T-helper 9 cell (primary cell): ENCODE results near the gene SDHAF2.
"Not testable (repeated sequence)": the region's sequence is repeated elsewhere in the genome, so short reads cannot be mapped to it uniquely, and the experiment has no call there.

ENCODE experiments used
- DNase-seq: peaks from one replicate; pipeline ENCODE4 v3.0.0-alpha.2; 2020

SDHAF2 gene

DNA sequence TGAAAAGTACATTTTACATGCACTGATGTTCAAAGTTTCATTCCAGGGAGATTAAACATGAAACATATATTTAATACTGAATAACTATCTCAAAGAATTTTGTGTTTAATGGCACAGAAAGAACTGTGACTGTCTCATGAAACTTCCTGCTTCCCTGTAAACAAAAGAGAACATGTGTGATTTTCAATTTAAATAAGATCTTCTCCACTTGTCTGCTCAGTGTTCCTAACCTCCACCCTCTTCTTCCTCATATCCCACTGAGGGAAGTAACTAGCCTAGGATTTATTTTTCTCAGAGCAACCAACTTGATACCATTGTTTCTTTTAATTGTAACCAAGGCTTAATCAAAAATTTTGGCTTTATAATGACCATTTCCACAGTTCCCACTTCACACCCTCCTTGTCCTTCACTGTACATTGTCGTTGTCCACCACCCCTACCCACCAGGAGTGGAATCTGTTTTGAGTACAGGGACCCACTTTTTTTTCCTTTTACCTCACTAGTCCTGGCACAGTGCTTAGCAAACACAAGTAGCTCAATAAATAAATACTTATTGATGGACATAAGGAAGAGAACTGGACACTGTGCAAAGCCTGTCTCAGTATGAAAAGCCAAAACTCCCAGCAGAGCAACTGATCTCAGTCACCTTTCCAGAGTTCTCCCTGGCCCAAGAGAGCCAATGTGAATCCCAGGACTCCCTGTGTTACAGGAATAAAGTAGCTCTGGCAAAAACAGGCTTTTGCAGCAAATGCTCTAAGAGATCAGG, 4.4 kb upstream of the SDHAF2 start:
- DNase-seq: no peak

DNA sequence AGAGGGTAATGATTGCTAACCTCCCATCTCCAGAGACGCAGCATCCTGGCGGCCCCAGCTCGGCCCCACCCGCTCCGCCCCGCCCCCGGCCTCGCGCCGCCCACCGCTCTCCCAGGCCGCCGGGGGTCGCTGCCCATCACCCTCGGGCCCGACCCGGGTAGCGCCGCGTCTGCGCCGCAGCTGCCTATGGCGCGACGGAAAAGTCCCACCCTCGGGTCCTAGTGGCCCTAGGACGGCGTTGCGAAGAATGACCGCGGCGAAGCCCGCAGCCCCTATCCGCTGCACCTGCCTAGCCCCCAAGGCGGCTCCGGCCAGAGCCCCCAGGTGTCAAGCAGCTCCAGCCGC, 606 bp upstream of the SDHAF2 start:
- peak; percentile 69 for DNase-seq

DNA sequence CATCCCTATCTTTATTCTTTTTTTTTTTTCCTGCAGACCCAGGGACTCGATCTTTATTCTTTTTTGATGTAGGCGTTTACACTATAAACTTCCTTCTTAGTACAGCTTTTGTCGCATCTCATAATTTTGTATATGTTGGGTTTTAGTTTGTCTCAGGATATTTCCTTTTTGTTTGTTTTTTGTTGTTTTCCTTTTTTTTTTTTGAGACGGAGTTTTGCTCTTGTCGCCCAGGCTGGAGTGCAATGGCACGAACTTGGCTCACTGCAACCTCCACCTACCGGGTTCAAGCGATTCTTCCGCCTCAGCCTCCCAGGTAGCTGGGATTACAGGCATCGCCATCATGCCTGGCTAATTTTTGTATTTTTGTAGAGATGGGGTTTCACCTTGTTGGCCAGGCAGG, 915 bp downstream of the SDHAF2 start:
- not testable (repeated sequence) for DNase-seq

DNA sequence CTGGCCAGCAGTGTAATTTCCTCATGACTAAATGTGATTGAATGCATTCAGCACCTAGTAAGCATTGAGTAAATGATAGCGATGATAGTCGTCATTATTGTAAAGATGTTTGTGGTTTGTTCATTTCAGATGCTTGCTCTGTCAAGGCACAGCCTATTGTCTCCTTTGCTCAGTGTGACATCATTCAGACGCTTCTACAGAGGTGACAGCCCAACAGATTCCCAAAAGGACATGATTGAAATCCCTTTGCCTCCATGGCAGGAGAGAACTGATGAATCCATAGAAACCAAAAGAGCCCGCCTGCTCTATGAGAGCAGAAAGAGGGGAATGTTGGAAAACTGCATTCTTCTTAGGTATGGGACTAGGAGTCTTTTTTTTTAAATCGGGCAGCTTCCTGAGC, 7.6 kb downstream of the SDHAF2 start:
- DNase-seq: no peak

DNA sequence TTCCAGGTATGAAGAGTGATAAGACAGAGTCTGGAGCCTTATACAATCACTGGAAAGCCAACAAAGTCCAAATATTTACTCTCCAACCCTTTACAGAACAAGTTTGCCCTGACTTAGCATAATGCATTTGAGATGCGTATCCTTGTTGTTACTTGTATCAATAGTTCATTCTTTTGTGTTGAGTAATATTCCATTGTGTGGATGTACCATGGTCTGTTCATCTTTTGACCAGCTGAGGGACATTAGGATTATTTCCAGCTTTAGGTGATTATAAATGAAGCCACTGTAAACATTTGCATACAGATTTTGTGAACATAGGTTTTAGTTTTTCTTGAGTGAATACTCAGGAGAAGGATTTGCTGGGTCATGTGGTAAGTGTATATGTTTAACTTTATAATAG, 9.7 kb downstream of the SDHAF2 start:
- DNase-seq: no peak

DNA sequence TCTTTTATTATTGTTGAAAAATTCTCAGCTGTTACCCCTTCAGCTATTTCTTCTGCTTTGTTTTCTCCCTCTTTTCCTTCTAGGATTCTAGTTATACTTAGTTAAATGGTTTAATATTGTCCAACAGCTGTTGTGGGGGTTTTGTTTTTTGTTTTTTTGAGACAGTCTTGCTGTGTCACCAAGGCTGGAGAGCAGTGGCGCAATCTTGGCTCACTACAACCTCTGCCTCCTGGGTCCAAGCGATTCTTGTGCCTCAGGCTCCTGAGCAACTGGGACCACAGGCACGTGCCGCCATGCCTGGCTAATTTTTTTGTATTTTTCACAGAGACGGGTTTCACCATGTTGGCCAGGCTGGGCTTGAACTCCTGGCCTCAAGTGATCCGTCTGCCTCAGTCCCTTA, 12.7 kb downstream of the SDHAF2 start:
- DNase-seq: no peak

DNA sequence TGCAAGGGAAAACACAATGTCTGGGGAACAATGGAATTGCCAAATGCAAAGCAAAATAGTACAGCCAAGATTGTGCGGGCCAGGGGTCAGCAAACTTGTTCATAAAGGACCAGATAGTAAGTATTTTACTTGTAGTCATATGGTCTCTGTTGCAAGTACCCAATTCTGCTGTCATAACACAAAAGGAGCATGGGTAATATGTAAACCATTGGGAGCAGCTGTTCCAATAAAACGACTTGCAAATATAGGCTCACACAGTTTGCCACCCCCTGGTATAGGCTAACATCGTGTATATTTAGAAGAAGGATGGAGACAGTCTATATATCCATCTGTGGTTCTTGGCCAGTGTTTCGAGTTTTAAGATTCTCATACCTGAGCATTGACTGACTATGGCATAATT, 15.6 kb downstream of the SDHAF2 start:
- no peak for DNase-seq

DNA sequence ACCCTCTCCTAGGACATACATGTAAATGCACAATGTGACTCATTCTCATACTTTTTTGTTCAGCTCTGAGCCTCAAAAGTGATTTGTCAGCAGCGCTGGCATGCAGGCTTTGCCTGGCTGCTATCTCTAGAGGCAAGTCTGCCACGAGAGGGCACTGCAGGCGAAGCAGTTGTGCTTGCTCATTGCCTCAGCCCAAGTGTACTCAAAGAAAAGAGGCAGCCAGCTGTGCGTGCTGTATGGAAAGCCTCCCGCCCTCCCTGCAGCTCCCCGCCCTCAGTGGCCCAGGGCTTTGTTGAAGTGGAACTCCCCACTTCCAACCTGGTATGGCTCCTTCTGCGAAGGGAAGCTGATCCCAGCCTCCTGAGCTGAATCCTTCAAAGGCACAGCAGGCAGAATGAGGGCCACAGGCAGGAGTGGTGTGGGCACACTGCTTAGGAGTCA, 16.3 kb downstream of the SDHAF2 start:
- peak; percentile 38 for DNase-seq

DNA sequence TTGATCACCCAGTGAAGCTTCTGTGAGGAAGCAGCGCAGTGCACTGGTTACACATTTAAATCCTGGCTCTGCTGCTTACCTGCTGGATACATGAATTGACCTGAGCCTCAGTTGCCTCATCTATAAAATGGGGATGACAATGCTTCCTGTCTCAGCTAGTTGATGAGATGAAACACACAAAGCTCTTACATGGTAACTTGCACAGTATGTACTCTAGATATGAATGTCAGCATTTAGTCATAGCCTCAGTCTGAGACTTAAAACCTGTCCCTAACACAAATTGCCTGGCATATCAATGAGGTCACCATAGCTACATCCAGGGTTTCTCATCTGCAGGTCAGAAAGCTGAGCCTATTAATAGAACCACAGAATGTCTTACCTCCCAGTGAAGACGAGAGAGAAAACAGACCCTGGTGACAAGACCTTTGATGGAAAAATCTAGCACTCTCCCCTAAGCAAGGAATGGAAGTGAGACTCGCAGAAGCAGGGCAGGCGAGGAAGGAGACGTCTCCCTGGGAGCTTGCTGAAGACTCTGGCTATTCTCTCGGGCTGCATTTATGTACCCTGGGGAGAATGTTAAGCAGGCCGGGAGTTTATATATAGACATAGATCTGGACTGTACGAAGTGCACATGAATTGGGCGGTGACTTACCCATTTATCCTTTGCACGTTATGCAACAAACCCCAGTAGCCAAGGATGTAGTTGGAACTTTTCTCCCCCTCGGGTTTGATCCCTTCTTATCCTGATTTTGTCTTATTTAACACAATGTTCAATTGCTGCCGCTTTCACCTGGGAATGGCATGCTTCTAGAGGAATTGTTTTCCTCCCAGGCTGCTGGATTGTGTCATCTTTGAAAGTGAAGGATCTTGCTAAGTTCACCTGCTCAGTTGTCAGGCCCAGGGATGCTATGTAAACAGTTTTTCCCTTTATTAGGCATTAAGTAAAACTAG, 18.0 kb downstream of the SDHAF2 start:
- no peak for DNase-seq

DNA sequence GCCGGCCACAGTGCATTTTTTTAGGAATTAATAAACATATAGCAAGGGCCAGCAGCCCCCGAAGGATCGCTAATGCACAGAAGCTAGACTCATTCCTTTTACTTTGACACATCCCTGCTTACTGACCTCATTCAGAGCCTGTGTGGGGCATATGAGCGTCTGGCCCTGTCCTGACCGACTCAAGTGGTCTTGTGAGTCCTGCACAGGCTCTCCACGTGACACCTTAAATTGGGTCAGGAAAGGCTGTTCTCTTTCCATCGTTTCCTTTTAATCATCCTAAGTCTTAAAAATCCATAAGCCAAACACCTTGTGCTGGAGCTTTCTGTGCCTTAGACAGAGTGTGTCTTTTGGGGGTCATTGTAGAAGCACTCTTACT, 18.6 kb downstream of the SDHAF2 start:
- DNase-seq: no peak

DNA sequence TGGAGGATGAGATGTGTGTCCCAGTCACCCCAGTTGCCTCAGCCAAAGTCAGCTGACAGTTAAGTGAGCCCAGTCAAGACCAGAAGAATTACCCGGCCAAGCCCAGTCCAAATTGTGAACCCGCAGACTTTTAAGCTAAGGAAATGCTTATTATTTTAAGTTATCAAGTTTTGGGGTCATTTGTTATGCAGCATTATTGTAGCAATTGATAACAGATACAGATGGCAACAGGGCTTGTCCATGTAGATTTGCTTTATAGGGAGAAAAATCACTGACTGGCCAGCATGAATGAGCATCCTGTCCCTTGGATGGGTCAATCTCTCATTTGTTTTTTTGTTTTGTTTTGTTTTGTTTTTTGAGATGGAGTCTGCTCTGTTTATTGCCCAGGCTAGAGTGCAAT, 22.9 kb downstream of the SDHAF2 start:
- no peak for DNase-seq

DNA sequence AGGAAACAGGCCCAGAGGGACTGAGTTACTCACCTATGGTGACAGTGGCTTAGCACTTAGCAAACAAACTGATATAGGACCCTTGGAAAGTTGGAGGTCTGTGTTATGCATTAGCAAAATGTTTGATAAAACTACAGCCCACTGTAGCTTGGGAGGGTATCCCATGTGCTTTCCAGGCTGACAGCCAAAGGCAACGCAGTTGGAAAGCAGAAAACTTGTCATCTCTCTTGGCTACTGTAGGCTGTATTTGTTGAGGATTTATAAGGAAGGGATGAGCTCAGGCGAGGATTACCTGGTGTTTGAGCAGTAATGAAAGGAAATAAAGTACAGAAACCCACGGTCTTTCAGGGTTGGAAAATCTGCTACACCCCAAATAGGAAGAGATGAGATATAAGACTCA, 23.8 kb downstream of the SDHAF2 start:
- DNase-seq: no peak

DNA sequence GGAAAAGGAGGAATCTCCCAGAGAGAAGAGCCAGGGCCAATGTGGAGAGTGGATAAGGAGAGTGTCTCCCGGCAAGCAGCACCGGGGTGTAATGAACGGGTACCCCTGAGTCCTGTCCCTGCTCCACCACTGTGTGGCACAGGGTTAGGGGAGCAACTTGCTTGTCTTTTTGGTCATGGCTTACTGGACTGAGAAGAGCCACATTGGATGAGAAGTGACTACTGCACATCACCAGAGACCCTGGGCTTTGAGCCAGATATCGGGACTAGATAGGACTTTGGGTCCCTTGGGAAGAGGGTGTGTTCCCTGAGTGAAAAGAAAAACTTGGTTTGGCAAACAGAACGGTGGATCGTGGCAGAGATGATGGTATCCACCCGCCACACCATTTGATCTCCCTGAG, 24.6 kb downstream of the SDHAF2 start:
- DNase-seq: no peak

DNA sequence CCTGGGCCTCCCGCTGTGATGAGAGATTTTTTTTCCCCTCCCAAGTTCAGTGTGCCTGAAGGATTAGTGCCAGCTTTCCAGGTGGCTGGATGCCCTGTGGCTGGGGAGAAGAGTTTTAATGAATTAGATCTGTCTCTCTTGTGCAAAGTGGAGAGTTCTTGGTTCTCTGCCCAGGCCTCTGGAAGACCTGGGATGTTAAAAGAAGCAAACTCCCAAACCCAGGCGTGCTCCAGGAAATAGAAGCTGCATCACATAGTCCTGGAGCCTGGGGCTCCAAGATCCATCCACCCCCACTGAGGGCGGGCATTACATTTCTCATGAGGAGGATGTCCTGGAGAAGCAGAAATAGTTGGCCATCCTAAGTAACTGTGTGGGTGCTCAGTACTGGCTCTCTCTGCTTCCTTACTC, 30.6 kb downstream of the SDHAF2 start:
- no peak for DNase-seq

DNA sequence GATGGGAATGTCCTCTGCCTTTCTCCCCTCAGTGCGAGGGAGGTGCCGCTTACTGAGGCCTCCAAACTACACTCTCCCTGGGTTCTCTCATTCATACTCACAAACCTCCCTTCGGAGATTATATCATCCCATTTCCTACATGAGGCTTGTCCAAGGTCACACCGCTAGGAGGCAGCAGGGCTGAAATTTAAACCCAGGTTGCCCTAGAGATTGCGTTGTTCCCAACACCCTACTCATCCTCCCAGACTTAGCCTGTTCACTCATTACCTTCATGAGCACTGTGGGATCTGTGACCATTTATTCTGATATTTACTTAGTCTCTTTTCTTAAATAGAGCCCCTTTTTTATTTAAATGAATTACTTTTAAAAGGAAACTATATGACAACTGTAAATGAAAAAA, 31.1 kb downstream of the SDHAF2 start:
- no peak for DNase-seq

DNA sequence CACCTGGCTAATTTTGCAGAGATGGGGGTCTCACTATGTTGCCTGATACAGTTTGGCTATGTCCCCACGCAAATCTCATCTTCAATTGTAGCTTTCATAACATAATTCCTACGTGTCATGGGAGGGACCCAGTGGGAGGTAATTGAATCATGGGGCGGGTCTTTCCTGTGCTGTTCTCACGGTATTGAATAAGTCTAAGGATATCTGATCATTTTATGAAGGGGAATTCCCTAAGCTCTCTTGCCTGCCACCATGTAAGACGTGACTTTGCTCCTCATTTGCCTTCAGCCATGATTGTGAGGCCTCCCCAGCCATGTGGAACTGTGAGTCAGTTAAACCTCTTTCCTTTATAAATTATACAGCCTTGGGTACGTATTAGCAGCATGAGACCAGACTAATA, 37.7 kb downstream of the SDHAF2 start:
- DNase-seq: not testable (repeated sequence)

DNA sequence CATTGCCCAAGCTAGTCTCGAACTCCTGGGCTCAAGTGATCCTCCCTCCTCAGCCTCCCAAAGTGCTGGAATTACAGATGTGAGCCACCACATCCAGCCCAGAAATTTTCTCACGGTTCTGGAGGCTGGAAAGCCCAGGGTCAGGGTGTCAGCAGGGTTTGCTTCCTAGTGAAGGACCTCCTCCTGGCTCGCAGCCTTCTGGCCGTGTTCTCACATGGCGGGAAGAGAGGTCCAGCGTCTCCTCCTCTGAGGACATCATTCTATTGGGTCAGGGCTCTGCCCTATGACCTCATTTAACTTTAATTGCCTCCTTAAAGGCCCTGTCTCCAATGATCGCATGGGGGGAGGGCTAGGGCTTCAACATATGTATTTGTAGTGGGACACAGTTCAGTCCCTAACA, 38.1 kb downstream of the SDHAF2 start:
- no peak for DNase-seq

DNA sequence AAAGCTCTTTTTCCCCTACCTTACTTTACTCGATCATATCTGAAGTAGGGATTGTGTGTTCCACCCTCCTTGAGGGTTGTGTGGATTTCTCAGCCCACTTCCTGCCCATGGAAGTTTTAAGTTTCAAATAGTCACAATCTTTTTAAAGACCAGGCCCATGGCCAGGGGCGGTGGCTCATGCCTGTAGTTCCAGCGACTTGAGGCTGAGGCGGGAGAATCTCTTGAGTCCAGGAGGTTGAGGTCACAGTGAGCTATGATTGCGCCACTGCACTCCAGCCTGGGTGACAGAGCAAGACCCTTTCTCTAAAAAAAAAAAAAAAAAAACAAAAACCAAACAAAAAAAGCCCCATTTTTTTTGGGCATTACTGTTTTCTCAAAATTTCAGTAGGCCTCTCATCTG, 42.4 kb downstream of the SDHAF2 start:
- DNase-seq: no peak

DNA sequence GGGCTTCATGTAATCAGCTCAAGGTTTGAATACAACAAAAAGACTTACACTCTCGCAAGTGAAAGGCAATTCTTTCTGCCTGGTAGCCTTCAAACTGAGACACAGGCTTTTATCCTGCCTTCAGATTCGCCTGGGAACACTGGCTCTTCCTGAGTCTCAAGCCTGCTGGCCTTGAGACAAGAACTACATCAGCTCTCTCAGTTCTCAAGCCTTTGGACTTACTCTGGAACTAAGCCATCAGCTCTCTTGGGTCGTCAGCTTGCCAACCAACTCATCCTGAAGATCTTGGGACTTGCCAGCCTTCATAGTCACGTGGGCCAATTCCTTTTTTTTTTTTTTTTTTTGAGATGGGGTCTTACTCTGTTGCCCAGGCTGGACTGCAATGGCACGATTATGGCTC, 42.9 kb downstream of the SDHAF2 start:
- no peak for DNase-seq

DNA sequence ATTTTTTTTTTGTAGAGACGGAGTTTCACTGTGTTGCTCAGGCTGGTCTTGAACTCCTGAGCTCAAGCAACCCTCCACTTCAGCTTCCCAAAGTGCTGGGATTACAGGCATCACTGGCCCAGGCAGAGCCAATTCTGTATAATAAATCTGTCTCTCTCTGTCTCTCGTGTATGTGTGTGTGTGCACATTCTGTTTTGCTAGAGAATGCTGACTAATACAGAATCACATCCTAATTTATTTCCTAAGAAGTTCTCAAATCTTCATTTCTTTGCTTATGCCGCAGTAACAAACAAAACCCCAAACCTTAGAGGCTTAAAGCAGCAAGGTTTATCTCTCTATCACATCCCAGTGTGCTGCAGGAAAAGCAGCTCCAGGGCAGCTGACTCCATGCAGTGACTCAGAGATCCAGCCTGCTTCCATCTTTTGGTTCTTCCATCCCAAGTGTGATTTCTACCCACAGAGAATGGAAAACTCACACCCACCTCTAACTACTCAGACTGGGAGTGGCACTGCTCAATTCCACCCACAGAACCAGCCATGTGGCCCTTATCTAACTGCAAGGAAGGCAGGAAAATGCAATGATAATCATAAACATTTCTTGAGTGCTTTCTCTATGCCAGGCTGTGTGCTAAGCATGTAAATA, 43.6 kb downstream of the SDHAF2 start:
- no peak for DNase-seq

DNA sequence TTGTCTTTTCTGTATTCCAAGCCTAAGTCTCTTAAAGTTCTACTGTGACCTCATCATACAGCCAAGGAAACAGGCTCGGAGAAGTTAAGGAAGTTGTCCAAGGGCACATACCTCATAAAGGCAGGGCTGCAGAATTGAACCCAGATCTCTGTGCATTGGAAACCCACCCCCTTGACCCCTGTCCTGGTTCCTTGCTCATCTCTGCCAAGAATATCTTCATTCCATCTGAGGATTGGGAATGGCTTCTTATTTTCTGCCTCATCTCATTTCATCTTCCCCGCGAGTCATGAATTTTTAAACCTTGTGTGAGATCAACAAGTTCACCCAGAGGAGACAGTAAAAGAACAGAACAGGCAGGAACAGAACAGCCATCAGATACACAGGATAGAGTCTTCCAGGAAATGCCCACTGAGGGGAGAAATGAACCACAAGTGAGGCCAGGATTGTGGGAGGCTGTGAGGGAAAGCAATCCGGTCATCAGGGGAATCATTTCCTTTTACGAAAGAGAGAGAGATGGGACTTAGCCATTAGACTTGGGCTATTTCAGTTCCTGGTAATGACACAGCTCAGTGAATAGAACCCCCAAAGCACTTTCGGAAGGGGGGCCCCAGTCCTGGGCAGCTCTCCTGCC, 44.2 kb downstream of the SDHAF2 start:
- no peak for DNase-seq

DNA sequence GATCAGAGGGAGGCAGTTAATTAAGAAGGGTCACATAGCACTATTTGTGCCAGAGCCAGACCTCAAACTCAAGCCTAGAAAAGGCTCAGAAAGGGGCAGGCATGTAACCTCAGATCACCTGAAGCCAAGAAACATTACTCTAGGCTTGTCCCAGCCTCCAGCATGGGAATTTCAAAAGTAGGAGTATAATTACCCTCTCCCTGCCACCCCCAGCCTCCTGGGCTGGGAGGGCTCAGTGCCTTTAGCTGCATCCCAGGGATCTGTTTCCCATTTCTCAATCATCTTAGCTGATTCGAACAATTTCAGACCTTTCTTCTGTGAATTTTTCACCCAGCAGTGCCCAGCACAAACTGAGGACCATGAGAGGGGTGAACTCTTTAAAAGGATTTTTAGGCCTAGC, 45.5 kb downstream of the SDHAF2 start:
- no peak for DNase-seq

DNA sequence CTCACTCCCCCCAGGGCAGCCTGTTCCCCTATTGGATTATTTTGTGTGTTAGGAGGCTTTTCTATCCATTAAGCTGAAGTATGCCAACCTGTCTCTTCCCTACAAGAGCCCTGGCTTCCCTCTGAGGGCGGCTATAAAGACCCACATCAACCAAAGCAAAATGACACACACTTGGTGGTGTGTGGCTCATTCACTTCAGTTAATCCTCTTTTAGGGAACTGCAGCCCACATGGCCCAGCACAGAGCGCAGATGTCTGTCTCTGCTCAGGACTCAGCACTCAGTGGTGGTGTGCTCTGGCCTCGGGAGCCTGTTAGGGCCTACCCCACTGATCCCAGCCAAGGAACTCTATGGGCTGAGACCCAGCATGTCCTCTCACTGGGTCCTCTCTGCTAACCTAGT, 46.4 kb downstream of the SDHAF2 start:
- DNase-seq: no peak
